Germinal center (tissue), 1 donor: ENCODE data around the gene COL5A1.
"Not testable (repeated sequence)": the region's sequence is repeated elsewhere in the genome, so short reads cannot be mapped to it uniquely, and the experiment has no call there.

ENCODE experiments used
- DNase-seq: peaks from one replicate; pipeline ENCODE4 v3.0.0; 2012; ENCODE audit warnings: mixed read lengths, low spot score

The COL5A1 gene

DNA sequence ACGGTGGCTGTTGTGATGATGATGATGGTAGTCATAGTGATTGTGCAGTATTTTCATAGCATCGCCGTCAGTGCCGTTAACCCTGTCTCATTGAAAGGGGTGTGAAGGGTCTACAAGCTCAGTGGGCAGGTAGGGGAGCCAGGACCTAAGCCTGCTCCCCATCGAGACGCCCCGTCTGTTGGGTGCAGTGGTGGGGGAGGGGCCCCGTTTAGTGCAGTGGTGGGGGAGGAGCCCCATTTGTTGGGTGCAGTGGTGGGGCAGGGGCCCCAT, 68.6 kb downstream of the COL5A1 start:
- no peak for DNase-seq

DNA sequence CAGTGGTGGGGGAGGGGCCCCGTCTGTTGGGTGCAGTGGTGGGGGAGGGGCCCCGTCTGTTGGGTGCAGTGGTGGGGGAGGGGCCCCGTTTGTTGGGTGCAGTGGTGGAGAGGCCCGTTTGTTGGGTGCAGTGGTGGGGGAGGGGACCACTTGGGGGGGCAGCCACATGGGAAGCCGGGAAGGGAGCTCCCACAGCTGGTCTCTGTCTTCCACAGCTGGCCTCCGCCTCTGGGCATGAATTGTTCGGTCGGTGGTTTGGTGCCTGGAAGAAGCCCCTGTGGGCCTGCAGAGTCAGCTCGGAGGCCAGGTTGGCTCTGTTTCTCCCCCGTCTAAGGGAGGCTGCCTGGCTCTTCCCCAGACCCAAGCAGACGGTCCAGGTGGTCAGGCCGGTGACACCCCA, 69.3 kb downstream of the COL5A1 start:
- no peak for DNase-seq

DNA sequence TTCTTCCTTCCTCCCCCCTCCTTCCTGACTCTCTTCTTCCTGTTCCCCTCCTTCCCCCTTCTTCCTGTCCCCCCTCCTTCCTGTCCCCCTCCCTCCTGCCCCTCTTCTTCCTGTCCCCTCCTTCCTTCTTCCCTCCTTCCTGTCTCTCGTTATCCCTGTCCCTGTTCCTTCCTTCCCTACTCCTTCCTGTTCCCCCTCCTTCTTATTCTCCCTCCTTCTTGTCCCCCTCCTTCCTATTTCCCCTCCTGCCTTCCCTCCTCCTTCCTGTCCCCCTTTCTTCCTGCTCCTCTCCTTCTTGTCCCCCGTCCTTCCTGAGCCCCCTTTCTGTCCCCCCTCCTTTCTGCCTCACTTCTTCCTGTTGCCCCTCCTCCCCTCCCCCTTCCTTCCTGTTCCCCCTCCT, 70.6 kb downstream of the COL5A1 start:
- no peak for DNase-seq

DNA sequence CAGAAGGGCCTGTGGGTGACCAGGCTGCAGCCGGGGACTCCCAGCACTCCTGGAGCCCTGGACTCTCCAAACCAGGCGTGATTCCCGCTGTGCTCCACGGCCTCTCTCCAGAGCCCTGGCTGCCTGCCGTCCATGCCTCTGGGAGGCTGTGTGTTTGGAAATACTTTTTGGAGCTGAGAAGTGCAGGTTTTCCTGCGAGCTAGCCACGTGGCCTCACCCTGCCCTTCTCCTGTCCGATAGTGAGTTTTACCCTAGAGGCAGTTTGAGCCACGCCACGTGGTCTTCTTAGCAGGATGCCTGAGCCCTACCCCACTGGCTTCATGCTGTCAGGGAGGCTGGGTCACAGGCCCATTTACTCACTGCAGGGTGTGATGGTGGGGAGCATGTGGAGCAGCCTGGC, 71.3 kb downstream of the COL5A1 start:
- DNase-seq = no peak

DNA sequence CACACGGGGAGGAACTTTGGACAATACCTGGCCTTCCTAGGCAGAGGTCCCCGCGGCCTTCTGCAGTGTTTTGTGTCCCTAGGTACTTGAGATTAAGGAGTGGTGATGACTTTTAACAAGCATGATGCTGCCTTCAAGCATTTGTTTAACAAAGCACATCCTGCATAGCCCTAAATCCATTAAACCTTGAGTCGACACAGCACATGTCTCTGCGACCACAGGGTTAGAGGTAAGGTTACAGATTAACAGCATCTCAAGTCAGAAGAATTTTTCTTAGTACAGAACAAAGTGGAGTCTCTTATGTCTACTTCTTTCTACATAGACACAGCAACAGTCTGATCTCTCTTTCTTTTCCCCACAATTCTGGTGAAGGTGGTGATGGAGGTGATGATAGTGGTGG, 73.9 kb downstream of the COL5A1 start:
- DNase-seq = not testable (repeated sequence)

DNA sequence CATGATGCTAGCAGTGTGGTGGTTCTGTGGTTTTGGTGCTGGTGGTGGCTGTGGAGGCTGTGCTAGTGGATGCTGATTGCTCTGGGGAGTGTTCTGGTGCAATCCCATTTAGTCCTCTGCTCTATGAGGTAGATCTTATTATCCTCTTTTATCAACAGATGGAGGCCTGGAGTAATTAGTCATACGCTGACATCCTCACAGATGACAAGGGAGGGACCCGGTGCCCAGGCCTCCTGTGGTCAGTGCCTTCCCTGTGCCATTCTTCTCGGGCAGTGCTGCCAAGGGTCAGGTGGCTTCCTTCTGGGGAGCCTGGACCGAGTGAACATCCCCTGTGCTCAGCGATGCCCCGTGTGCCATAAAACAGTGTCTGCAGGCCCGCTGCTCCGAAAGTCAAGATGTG, 74.5 kb downstream of the COL5A1 start:
- DNase-seq = no peak

DNA sequence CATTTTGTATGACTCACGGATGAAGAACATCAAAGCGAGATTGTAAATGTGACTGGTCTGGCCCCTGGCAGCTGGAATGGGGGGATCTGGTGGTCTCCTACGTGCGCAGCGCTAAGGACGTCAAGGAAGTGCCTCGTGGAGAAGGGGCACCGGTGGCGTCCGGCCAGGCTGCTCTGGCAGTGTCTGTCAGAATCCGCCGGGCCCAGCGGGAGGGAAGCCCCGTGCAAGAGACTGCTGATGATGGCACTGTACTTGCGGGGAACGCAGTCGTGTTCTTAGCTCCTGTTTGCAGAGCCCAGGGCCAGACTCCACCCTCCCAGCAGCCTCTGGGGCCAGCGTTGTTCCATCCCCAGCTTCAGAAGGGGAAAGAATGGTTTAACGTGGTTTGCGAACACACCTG, 75.5 kb downstream of the COL5A1 start:
- DNase-seq = no peak

DNA sequence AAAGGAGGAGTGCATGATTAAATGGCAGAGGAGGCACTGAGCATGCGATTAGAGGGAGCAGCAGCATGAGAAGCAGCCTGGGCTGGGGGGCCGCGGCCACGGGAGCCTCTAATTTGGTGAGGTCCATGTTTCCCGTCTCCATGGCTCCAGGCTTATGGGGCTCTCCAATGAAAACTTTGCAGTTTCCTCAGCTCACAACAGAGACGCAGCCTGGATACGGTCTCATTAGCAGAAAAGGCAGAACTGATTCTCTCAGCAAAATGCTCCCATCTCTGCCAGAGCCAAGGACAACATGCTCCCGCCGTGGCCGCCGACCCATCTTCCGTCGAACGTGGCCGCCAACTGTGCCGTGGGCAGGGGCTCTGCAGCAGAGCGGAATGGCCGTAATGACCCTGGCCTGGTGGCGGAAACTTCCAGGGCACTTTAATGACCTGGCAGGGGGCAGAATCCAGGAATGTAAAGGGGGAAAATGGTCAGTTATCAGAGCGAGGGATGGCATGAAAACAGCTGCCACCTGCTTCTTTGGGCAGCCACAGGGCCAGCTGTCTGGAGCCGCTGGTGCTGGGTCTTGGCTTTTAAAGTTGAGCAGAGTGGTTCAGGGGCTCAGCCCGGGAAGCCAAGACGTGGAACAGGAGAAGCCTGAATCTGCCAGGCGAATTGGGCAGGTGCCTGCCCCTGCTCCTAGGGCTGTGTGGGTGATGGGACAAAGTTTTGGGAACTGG, 76.5 kb downstream of the COL5A1 start:
- no peak for DNase-seq

DNA sequence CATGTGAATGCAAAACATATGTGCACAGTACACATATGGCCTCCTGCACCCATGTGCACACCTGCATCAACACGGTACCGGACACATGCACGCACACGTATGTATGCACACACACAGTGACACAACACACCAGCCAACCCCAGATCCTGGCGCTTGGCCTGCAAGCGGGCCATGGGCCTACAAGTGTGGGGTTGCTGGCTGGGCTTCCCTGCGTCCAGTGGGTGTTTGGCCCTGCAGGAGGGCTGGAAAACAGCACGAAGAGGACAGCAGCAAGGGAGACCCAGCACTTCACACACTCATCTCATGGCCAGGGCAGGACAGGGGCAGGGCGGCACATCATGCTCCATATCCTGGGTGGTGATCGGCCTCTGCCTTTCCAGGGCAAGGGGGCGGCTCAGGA, 77.7 kb downstream of the COL5A1 start:
- no peak for DNase-seq

DNA sequence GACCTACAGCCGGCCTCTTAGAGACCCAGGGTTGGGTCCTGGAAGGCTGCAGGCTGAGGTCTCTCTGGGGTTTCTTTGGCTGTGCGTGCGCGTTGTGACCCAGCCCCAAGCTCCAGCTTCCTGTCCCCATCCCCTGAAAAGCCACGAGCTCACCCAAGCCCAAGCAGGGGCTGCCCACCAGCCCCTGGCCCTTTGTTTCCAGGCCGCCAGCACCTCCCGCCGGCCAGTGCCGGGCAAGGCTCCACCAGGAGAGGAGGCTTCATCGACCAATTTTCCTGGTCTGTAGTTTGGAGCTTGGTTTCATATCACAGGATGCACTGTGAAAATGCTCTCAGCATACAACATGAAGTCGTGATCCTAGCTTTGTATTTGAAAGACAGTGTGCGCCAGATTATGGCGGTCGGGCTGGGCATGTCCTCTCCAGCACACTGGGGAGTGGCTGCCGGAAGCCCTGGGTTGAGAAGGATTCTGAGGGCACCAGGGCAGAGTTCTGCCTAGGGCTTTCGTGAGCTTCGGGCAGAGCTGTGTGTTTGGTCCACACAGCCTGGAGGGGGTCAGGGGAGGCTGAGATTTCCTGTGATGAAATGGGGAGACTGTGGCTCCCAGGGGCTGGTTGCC, 78.6 kb downstream of the COL5A1 start:
- no peak for DNase-seq

DNA sequence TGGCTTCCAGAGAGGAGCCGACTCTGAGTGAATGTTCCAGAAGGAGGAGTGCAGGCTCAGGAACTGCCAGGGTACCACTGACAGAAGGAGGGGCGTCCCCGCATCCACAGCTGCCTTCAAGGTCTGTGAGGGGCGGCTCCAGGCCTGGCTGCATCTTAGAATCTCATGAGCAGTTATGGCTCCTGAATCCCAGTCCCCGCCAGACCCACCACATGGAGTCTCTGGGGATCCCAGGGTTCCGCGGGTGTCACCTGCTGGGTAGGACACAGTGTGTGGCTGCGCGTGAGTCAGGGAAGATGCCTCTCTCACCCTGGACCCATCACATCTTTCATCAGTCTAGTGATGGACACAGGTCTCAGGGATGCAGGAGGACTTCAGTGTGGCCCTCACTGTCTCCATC, 79.2 kb downstream of the COL5A1 start:
- DNase-seq = no peak

DNA sequence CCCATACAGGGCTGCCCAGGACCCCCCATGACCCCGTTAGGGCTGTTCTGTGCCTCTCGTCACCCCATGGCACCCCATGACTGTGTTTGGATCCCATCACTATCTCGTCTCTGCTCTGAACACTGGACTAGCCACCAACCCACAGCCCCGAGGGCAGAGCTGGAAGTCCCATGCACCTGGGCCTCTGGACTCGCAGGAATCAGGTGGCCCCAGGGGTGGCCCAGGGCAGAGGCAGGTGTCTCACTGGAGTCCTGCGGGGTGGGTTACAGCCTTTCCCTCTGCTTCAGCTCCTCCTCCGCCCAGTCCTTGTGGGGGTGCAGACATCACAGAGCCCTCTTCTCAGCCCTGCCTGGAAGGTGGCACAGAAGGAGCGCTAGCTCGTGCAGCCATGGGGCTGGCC, 79.7 kb downstream of the COL5A1 start:
- DNase-seq = no peak

DNA sequence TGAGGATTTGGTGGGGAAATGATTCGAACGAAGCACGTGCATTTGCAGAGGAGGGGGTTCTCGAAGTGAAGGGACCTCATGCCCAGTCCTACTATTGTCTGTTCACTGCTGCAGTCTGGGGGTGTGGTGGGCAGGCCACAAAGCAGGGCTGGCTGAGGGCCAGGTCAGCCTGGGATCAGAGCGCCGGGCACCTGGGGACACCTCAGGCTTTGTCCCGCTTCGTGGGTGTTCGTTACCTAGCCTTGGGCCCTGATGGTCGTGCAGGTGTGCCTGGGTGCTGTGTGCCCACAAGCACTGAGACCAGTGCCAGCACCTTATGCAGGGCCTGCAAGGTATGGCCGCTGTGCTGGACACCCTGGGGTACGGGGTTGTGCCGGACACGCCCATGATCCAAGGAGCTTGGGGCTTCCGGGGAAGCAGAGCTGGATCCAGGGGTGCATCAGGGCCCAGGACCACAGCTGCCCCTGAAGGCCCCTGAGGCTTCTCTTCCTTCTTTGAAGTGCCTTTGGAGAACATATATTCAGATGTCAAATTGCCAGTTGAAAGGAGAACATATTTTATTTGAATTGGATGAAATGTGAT, 80.6 kb downstream of the COL5A1 start:
- DNase-seq = no peak

DNA sequence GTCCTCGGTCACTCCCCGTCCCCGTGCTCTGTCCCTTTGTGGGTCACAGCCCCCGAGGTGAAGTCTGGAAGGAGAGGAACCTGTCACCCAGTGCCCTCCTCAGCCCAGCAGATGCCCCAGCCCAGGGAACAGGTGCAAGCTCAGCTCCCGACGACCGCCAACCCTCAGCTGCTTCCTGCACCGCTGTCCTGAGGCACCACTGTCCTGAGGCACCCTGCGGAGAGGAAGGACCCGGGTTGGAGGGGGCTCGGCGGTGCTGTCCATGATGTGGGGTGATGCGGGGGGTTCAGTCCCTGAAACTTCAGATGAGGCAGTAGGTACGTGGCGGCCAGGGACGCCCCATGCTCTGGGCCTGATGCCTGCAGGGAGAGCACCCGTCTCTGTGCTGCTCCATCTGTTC, 81.4 kb downstream of the COL5A1 start:
- DNase-seq = no peak

DNA sequence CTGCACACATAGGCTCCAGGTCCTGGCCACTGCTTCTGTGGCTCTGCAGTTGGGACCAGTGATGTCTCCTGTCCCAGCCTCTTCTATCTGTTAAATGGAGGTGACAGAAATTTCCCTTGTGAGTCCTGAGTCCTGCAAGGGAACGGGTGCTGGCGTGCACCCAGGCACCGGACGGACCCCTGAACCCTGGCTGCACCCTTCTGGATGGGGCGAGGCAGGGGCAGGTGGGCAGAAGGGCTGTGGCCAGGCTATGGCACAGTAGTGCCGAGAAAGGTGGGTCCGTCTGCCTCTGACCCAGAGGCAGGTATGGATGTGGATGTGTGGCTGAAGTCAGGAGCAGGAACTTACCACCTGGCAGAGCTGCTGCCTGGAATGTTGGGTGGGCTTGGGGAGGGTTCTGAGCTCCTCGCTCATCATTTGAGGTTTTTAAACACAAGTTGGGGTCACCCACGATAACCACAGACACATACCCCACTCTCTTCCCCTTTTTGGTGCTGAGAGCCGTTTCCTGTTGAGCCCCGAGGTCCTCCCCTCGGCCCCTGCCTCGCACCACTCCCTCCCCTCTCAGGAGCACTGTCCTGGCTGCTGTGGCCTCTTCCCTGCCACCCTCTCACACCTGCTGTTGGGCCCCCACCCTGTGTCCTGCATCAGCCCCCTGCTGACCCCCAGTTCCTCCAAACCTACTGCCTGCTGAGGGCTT, 82.0 kb downstream of the COL5A1 start:
- DNase-seq = no peak

DNA sequence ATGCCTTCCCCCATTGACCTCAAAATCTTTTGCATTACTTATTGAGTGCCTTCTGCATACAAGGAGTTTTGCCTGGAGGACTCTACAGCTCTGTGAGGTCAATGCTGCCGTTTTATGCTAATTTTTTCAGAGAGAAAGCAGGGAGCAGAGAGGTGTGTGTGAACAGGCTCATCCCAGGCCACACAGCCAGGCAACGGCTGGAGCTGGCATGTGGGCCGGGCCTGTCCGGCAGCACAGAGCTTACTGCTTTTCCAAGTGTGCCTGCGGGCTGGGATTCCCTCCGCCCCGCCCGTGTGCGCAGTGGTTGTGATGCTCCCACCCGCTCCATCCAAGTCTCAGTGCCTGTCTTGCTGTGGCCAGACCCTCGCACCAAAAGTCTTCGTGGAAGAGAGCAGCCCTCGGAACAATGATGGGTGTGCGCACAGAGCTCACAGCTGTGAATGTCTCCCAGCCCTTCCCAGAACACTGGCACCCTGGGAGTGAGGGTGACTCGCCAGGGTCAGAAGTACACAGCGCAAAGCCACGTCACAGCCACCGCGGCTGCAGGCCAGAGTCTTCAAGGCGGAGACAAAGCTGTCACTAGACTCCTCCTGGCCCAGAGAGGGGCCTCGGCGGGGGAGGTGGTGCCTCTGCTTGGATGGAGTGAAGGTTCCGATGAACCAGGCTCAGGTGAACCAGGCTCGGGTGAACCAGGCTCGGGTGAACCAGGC, 82.8 kb downstream of the COL5A1 start:
- no peak for DNase-seq

DNA sequence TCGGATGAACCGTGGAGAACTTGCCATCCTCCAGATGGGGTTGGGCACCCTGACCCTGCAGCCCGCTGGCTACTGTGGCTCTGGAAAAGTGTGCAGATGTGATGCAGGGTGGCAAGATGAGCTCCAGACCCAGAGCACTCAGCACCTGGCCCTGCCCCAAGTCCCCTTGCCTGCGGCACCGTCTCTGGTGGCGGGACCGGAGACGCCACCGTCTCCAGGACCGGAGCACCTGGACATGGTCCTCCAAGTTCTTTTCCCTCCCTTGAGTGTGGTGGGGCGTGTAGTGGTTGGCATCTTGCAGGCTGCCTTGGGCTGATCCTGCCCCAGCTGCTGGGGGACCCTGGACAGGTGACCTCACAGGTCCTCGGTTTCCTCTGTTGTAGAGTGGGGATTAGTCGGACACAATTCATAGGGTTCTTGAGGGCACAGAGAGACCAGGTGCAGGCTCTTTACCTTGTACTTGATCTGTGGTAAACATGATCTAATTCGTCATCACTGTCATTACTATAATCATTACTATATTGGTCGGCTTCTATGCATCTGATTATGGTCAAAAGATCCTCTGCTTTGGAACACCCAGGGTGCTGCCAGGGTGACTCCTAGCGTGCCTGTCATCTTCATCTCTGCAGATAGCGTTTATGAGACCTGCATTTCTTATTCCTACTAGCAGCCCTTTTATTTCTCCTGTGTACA, 83.5 kb downstream of the COL5A1 start:
- DNase-seq = no peak

DNA sequence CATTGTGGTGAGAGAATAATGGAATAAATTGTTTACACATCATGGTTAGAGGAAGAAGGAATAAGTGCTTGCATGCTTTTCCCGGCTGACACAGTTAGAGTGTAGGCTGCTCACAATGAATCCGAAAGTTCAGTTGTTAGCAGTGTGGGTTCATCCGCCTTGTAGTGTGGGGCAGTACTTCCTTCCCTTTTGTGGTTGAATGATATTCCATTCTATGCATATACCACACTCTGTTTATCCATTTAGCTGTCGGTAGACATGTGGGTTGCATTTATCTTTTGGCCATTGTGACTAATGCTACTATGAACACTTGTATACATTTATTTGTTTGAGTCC, 84.0 kb downstream of the COL5A1 start:
- DNase-seq = no peak

DNA sequence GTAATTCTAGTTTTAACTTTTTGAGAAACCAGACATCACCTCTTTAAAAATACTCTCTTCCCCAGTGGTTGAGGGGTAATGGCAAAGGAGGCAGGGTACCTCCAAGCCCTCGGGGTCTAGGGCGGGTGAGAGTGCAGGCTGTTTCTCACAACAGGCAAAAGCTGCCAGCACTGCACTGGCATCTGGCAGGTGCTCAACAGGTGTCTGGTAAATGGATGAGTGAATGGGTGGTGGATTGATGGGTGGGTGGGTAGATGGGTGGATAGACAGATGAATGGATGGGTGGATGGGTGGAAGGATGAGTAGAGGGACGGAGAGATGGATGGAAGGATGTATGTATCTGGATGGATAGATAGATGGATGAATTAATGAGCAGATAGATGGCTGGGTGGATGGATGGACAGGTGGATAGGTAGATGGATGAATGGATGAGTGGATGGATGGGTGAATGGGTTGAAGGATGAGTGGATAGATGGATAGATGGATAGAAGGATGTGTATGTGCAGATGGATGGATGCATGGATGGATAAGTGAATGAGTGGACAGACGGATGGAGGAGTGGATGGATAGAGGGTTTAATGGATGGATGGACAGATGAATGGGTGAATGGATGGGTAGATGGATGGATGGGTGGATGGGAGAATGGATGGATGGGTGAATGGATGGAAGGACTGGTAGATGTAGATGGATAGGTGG, 84.6 kb downstream of the COL5A1 start:
- DNase-seq = no peak

DNA sequence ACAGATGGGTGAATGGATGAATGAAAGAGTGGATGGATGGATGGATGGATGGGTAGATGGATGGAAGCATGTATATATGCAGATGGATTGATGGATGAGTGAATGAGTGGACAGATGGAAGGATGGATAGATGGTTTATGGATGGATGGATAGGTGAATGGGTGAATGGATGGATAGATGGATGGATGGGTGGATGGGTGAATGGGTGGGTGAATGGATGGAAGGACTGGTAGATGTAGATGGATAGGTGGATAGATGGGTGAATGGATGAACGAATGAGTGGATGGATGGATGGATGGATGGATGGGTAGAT, 85.1 kb downstream of the COL5A1 start:
- no peak for DNase-seq

DNA sequence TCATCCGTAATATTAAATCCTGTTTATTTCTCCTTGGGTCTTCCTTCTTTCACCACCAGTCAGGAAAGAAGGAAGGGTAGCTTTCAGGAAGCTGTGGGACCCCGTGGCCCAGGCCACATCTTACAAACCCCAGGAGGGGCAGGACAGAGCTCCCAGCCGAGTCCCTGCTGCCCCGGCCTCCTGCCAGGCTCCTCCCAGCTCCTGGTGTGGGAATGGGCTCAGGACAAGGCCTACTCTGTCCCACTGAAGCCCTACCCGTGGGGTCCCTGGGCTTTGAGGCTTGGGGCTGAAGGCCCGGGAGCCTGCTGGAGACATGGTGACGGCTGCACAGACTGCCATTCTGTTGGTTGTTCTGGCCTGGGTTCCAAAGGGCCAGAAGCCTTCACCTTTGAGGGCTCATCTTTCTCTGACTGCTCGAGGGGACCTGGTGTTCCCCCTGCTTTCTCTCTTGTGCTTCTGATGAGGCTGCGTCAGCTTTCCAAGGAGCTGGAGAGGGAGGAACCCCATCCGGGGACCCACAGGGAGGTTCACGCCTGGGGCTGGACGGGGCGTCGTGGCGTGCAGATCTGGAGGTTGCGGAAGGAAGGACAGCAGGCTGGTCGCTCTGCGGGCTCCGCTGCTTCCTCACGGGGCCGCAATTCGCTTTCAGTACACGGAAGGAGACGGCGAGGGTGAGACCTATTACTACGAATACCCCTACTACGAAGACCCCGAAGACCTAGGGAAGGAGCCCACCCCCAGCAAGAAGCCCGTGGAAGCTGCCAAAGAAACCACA, 86.6 kb downstream of the COL5A1 start:
- DNase-seq = no peak
